SK-N-SH treated with all-trans-retinoic acid at 6 μM for 48 hours (cell line): ENCODE results near the gene LHFPL3.

Experiments
- ARNTL ChIP-seq: fragments of 450-650 bp; formaldehyde crosslinking; IDR thresholded peaks from 2 replicates; pipeline ENCODE4 v1.5.0; 2020; ENCODE audit warnings: low read depth, mild to moderate bottlenecking, moderate library complexity, borderline replicate concordance
- TOX ChIP-seq: fragments of 250-450 bp; sonication (Bioruptor Pico); IDR thresholded peaks from 2 replicates; pipeline ENCODE4 v1.8.0; 2021; ENCODE audit warnings: mild to moderate bottlenecking, moderate library complexity, borderline replicate concordance
- ZC3H10 ChIP-seq: fragments of 250-450 bp; sonication (Bioruptor Pico); IDR thresholded peaks from 2 replicates; pipeline ENCODE4 v1.5.1; 2021; ENCODE audit warnings: mild to moderate bottlenecking, moderate library complexity
- ZFP3 ChIP-seq: fragments of 250-450 bp; sonication (Bioruptor Pico); IDR thresholded peaks from 2 replicates; pipeline ENCODE4 v1.5.0; 2020; ENCODE audit warnings: mild to moderate bottlenecking, moderate library complexity
- ZNF8 ChIP-seq: fragments of 450-650 bp; formaldehyde crosslinking; IDR thresholded peaks from 2 replicates; pipeline ENCODE4 v1.5.0; 2020; ENCODE audit warnings: mild to moderate bottlenecking, moderate library complexity

DNA sequence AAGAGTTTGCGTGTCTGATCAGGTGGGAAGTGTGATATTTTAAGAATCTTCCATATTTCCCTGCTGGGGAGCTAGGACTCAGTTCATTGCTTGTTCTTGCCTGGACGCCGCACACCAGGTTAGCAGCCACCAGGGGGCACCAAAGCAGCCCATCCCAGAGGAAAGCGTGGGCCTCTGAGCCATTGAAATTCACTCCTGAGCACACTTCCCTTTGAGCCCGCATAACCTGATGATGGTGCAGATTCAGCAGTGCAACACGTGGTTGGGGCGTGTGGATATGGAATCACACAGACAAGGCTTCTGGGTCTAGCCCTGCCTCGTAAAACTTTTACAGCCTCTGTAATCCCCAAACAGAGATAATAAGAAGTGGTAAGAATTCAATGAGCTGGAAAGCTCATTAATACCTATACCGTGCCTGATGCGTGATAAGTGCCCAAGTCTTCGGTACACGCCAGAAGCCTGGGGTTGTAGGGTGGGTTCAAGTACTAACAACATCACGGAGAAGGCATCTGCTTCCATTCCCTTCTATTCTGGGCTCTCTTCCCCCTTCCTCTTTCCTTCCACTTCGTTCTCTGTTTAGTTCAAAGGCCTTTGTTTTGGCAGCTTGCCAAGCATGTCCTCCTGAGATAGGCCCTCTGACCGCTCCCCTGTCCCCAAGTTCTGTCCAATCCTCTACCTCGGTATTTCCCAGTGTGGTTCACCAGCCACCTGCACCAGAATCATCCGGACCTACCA, 555.5 kb downstream of the LHFPL3 start:
- TF ChIP-seq ARNTL (CRISPR knock-in tag), result no peak
- TF ChIP-seq ZNF8 (CRISPR knock-in tag), result no peak
- no peak for TF ChIP-seq ZFP3
- no peak for TF ChIP-seq TOX (CRISPR knock-in tag)
- no peak for TF ChIP-seq ZC3H10
